Testis (tissue), 2 donors: ENCODE results near the gene SARDH.

Experiments used
- CTCF ChIP-seq, 3 experiments: fragments of 450-650 bp in 2 of 3; fragments of 200-600 bp in 1 of 3; sonication (generic) in 1 of 3; IDR thresholded peaks; one replicate each; pipeline ENCODE4 v1.5.1; 2016 to 2019; ENCODE audit warnings: antibody characterized with exemption in 3 of 3, mild to moderate bottlenecking in 2 of 3, moderate library complexity in 1 of 3
- POLR2A ChIP-seq: fragments of 450-650 bp; IDR thresholded peaks from one replicate; pipeline ENCODE4 v1.6.1; 2017; ENCODE audit warnings: antibody characterized with exemption, mild to moderate bottlenecking, moderate library complexity

GRCh38 chr9:133614056-133614455 is 124.1 kb downstream of the SARDH start:
- TF ChIP-seq CTCF (IDR thresholded peaks at IDR 0.05) (no peak), POLR2A (no peak)
